Astrocyte of the spinal cord (primary cell): ENCODE data around the gene GOLGA2.

Source experiments
- DNase-seq: peaks from one replicate; pipeline ENCODE4 v3.0.0; 2011; ENCODE audit warnings: low read depth, low spot score
- H3K4me3 ChIP-seq: 2 replicates; pipeline ENCODE4 v1.5.1; 2011; ENCODE audit warnings: low read depth, mild to moderate bottlenecking, low read length, moderate library complexity
- CTCF ChIP-seq: IDR thresholded peaks from 2 replicates; pipeline ENCODE4 v1.5.1; 2012; ENCODE audit warnings: low read depth, mild to moderate bottlenecking, low read length, inconsistent platforms
- in situ Hi-C: cut with HindIII; loops from 2 replicates; pipeline ENCODE4 v1.10.0; 2017; ENCODE audit warnings: low sequenced_read_pairs

Gene GOLGA2

GRCh38 chr9:128213746-128214497 is 61.9 kb downstream of the GOLGA2 start:
- TF ChIP-seq CTCF = no peak
- no peak overlapping the region for H3K4me3 ChIP-seq
- in situ Hi-C loops = no loop called here
- DNase-seq = no peak

GRCh38 chr9:128211981-128212281 is 63.9 kb downstream of the GOLGA2 start:
- no peak for DNase-seq
- H3K4me3 ChIP-seq = no peak overlapping the region
- in situ Hi-C loops = no loop called here
- TF ChIP-seq CTCF = no peak

- in situ Hi-C loops = no loop called here
- no peak for TF ChIP-seq CTCF
- no peak overlapping the region for H3K4me3 ChIP-seq
- DNase-seq = no peak
Measured at GRCh38 chr9:128211186-128211980, 64.4 kb downstream of the GOLGA2 start.

- DNase-seq = no peak
- in situ Hi-C loops = no loop called here
- no peak for TF ChIP-seq CTCF
- no peak overlapping the region for H3K4me3 ChIP-seq
Measured at GRCh38 chr9:128208946-128209669, 66.7 kb downstream of the GOLGA2 start.

- TF ChIP-seq CTCF = no peak
- H3K4me3 ChIP-seq = no peak overlapping the region
- DNase-seq = no peak
- in situ Hi-C loops = no loop called here
Measured at GRCh38 chr9:128208386-128208785, 67.4 kb downstream of the GOLGA2 start.
